BE2C (cell line): ENCODE data around the gene MALL.
"Not testable (repeated sequence)": the region's sequence is repeated elsewhere in the genome, so short reads cannot be mapped to it uniquely, and the experiment has no call there.

Source experiments
- DNase-seq: peaks from one replicate; pipeline ENCODE4 v3.0.0-alpha.2; 2020
- H3K27me3 ChIP-seq: fragments of 250-450 bp; sonication (Bioruptor Pico); 2 replicates; pipeline ENCODE4 v1.5.1; 2020; ENCODE audit warnings: mild to moderate bottlenecking
- H3K36me3 ChIP-seq: fragments of 250-450 bp; sonication (Bioruptor Pico); 2 replicates; pipeline ENCODE4 v1.5.1; 2020; ENCODE audit warnings: mild to moderate bottlenecking
- H3K4me1 ChIP-seq: fragments of 250-450 bp; sonication (Bioruptor Pico); 2 replicates; pipeline ENCODE4 v1.5.1; 2020
- H3K4me3 ChIP-seq: 2 replicates; pipeline ENCODE4 v1.5.1; 2011; ENCODE audit warnings: low read depth, low read length
- H3K9me3 ChIP-seq: fragments of 250-450 bp; sonication (Bioruptor Pico); 2 replicates; pipeline ENCODE4 v1.5.1; 2020

Gene MALL

GRCh38 chr2:110048255-110049197 is 67.1 kb downstream of the MALL start:
- not testable (repeated sequence) for H3K4me1 ChIP-seq, H3K36me3 ChIP-seq, DNase-seq, H3K27me3 ChIP-seq, H3K9me3 ChIP-seq, H3K4me3 ChIP-seq

DNA sequence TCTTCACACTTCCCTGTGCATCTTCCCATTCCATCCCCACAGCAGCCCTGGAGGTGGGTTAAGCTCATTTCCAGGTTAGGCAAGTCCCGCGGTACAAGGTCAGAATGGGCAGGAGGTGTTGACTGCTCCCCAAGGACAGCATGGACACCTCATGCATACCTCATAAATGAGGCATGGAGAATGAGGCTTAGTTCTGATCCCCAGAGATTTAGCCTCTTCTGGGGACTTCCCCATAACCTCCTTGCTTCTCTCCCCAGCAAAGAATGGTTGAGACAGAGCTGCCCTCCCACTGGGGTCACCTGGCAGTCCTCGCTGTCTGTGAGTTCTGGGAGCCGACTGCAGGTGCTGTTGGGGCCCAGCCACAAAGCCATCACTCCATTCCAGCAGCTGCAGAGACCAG is 68.4 kb downstream of the MALL start:
- not testable (repeated sequence) for DNase-seq, H3K4me1 ChIP-seq, H3K4me3 ChIP-seq, H3K27me3 ChIP-seq, H3K9me3 ChIP-seq, H3K36me3 ChIP-seq

DNA sequence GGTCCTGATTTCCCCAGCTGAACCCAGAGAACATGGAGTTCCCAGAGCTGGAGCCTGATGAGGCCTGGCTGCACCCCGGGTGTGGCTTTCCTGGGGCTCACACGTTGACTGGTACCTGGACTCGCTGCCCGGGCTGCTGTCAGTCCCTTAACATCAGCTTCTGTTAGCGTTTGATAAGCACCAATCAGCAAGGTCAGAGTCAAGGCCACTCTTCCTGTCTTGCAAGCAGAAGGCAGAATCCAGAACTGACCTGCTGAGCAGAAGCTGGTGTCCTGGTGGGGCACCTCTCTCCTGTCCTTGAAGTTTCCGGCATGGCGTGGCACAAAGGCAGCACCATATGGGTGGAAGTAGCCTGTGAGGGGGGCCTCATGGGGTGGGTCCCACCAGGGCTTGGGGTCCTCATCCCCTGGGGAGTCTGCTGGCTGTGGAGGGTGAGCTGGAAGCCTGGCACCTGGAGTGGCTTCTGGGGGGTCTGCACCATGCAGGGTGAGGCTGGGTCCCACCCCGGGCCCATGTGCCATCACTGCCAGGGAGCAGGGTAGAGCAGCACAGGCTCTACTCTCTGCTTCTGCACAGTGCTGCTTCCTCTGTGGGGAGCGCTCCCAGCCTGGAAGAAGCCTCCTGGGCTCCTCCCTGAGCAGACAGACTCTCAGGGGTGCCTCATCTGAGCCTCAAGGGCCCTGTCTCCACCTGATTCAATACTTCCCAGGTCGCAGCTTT is 73.5 kb downstream of the MALL start:
- H3K27me3 ChIP-seq, H3K4me3 ChIP-seq, H3K9me3 ChIP-seq, H3K36me3 ChIP-seq, H3K4me1 ChIP-seq, DNase-seq: not testable (repeated sequence)

- not testable (repeated sequence) for H3K4me1 ChIP-seq, DNase-seq, H3K36me3 ChIP-seq, H3K27me3 ChIP-seq, H3K9me3 ChIP-seq, H3K4me3 ChIP-seq
Observed at GRCh38 chr2:110037336-110037735, 78.3 kb downstream of the MALL start.

DNA sequence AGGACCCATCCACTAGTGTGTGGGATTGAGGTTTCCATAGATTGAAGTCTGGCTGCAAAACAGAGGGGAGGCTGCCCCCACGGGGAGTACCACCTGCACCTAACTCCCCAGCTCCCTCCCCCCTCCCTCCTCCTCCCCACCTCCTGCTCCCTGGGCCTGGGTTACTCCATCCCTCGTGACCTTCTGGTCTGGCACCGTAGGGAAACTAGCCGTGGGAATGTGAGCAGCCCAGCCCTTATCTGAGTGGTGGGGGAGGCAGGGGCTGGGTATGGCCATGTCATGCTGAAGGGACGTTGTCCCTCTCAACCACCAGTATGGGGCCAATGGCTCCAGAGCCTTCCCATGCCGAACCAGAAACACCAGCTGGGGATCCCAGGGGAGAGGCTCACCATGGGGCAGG is 80.2 kb downstream of the MALL start:
- H3K27me3 ChIP-seq, H3K4me1 ChIP-seq, H3K36me3 ChIP-seq, DNase-seq, H3K9me3 ChIP-seq, H3K4me3 ChIP-seq: not testable (repeated sequence)

DNA sequence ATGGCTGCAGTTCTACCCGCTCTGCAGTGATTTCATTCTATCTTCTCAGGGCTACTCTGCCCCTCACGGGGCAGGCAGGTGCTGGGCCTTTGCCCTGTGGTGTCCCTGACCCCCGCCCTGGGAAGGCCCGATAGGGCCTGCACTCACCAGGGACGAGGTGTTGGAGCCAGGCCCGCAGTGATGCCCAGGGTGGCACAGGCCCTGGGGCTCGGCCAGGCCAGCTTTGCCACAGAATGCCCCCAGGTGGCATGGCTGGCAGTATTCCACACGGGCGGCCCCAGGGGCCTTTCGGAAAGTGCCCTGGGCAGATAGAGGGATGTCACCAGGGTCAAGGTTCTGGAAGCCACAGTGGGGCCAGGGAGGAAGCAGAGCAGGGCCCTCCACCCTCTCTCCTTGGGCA is 80.7 kb downstream of the MALL start:
- not testable (repeated sequence) for H3K9me3 ChIP-seq, H3K4me3 ChIP-seq, H3K4me1 ChIP-seq, DNase-seq, H3K27me3 ChIP-seq, H3K36me3 ChIP-seq
